Caco-2 (cell line): ENCODE results near the gene CAB39L. TPM values are rescaled to one million over a fixed set of nuclear protein-coding genes. Genes with fewer than 3 reads are reported as not detected.

Experiments
- BruUV-seq: library from RNA; stranded (reverse); fragments of 400-500 nt; replicated peaks from 2 replicates; lab custom pipeline; 2021; lab: Mats Ljungman, UMichigan
- CTCF ChIA-PET: fragments of 300-600 bp; sonication (Branson Sonifier 250); formaldehyde crosslinking; loops from one replicate; lab custom pipeline; 2022; ENCODE audit warnings: antibody characterized with exemption; lab: Charles Lee
- POLR2A ChIA-PET: fragments of 300-600 bp; sonication (Branson Sonifier 250); formaldehyde crosslinking; loops from one replicate; lab custom pipeline; 2022; ENCODE audit warnings: antibody characterized with exemption; lab: Charles Lee
- DNase-seq, 2 experiments: peaks; one replicate each; pipeline versions ENCODE4 v3.0.0 to v3.0.0-alpha.2; 2020 to 2022
- H3K27me3 ChIP-seq: replicated peaks from 2 replicates; pipeline ENCODE4 v1.6.0; 2011; ENCODE audit warnings: low read length; ENCODE audit not compliant: control insufficient read depth, insufficient read depth
- H3K36me3 ChIP-seq: 2 replicates; pipeline ENCODE4 v1.5.1; 2011; ENCODE audit warnings: low read length; ENCODE audit not compliant: control insufficient read depth, insufficient read depth
- H3K4me1 ChIP-seq: fragments of 250-450 bp; sonication (Bioruptor Pico); 2 replicates; pipeline ENCODE4 v1.5.1; 2020; ENCODE audit warnings: mild to moderate bottlenecking
- H3K4me3 ChIP-seq: 2 replicates; pipeline ENCODE4 v1.5.1; 2011; ENCODE audit warnings: low read depth, mild to moderate bottlenecking, control low read depth, low read length
- H3K9me3 ChIP-seq: fragments of 250-450 bp; sonication (Bioruptor Pico); 2 replicates; pipeline ENCODE4 v1.5.1; 2020; ENCODE audit warnings: mild to moderate bottlenecking, moderate library complexity
- H3K27ac Mint-ChIP-seq: one replicate; pipeline ENCODE4 v1.8.0; 2022; ENCODE audit warnings: mixed read lengths; ENCODE audit not compliant: unreplicated experiment
- H3K27me3 Mint-ChIP-seq: one replicate; pipeline ENCODE4 v1.8.0; 2022; ENCODE audit warnings: mixed read lengths; ENCODE audit not compliant: insufficient read depth, unreplicated experiment
- H3K36me3 Mint-ChIP-seq: one replicate; pipeline ENCODE4 v1.8.0; 2022; ENCODE audit warnings: mild to moderate bottlenecking, mixed read lengths; ENCODE audit not compliant: insufficient read depth, unreplicated experiment
- H3K4me1 Mint-ChIP-seq: one replicate; pipeline ENCODE4 v1.8.0; 2022; ENCODE audit warnings: low read depth, mixed read lengths; ENCODE audit not compliant: unreplicated experiment
- H3K4me3 Mint-ChIP-seq: one replicate; pipeline ENCODE4 v1.8.0; 2022; ENCODE audit warnings: mild to moderate bottlenecking, moderate library complexity, mixed read lengths; ENCODE audit not compliant: unreplicated experiment
- H3K9me3 Mint-ChIP-seq: one replicate; pipeline ENCODE4 v1.8.0; 2022; ENCODE audit warnings: mixed read lengths; ENCODE audit not compliant: unreplicated experiment
- CTCF ChIP-seq, 2 experiments: fragments of 200-600 bp in 1 of 2; IDR thresholded peaks; 1 replicate in 1 of 2; 2 replicates in 1 of 2; pipeline versions ENCODE4 v1.5.1 to v1.8.0; 2011 to 2022; ENCODE audit warnings: antibody characterized with exemption in 1 of 2, control low read depth in 1 of 2, inconsistent platforms in 1 of 2, low read depth in 1 of 2, low read length in 1 of 2, mild to moderate bottlenecking in 1 of 2, moderate library complexity in 1 of 2; ENCODE audit not compliant: insufficient read depth in 1 of 2, severe bottlenecking in 1 of 2, unreplicated experiment in 1 of 2
- intact Hi-C: fragments of 100-400 bp; cut with micrococcal nuclease; formaldehyde crosslinking; loops from one replicate; pipeline ENCODE4 v1.10.0; 2022; ENCODE audit not compliant: unreplicated experiment
- total RNA-seq: library from RNA; stranded (reverse); gene quantifications from 2 replicates; pipeline ENCODE4 v1.2.3, GENCODE V29; 2022

CAB39L gene
- total RNA-seq, 1 experiment from 2014 or later: 40.6 TPM

DNA sequence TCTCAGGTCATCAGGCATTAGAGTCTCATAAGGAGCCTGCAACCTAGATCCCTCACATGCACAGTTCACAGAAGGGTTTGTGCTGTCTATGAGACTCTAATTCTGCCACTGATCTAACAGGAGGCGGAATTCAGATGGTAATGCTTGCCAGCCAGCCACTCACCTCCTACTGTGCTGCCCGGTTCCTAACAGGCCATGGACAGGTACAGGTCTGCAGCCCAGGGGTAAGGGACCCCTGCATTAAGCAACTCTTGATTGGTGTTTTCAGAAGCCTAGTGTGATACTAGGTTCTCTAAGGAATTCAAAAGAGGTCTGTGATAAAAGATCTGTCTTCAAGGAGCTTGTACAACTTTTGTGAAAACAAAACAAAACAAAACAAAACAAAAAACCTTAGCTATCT, 31.1 kb downstream of the CAB39L start:
- no peaks in the 10 kb centered on the region for H3K27me3 ChIP-seq
- no peak for TF ChIP-seq CTCF (IDR thresholded peaks at IDR 0.05; ENCODE audit: insufficient read depth in 1 of 2, low read depth in 1 of 2, low read length in 1 of 2, severe bottlenecking in 1 of 2, unreplicated experiment in 1 of 2)

DNA sequence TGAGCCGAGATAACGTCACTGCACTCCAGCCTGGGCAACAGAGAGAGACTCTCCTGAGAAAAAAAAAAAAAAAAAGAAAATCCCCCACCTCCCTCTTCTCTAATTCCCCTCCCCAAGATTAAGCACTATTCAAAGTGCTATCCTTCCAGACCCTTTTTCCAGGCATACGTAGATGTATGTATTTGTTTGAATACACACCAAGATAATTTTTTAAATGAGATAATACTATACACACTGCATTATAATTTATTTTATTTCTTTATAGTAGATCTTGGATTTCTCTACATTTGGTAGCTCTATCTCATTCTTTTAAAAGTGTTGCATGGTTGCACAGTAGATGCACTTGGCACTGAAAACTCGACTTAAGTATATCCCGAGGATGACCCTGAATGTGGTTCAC, 32.5 kb downstream of the CAB39L start:
- Mint-ChIP-seq H3K36me3 (no peaks in the 10 kb centered on the region), H3K9me3 (no peaks in the 10 kb centered on the region), H3K4me3 (no peak overlapping the region), H3K4me1 (peaks cover 14% of the 10 kb centered on the region), H3K27ac (no peak overlapping the region), H3K27me3 (no peaks in the 10 kb centered on the region)
- Histone ChIP-seq H3K36me3 (no peaks in the 10 kb centered on the region), H3K27me3 (no peaks in the 10 kb centered on the region), H3K4me3 (no peak overlapping the region), H3K9me3 (no peaks in the 10 kb centered on the region), H3K4me1 (no peaks in the 10 kb centered on the region)
- no TSS peak for BruUV-seq
- POLR2A ChIA-PET: no interaction called here
- CTCF ChIA-PET: no interaction called here
- TF ChIP-seq CTCF (IDR thresholded peaks at IDR 0.05; ENCODE audit: insufficient read depth in 1 of 2, low read depth in 1 of 2, low read length in 1 of 2, severe bottlenecking in 1 of 2, unreplicated experiment in 1 of 2): no peak
- DNase-seq: no peak
- intact Hi-C loops: no loop called here

More for the DNA sequence above, 31.1 kb downstream of the CAB39L start:
- no TSS peak for BruUV-seq
- Mint-ChIP-seq H3K9me3 (no peaks in the 10 kb centered on the region), H3K4me1 (peaks cover 12% of the 10 kb centered on the region), H3K36me3 (no peaks in the 10 kb centered on the region), H3K4me3 (no peak overlapping the region), H3K27me3 (no peaks in the 10 kb centered on the region), H3K27ac (no peak overlapping the region)
- DNase-seq: no peak
- ChIA-PET CTCF (no interaction called here), POLR2A (no interaction called here)
- H3K4me3 ChIP-seq: no peak overlapping the region
- no peaks in the 10 kb centered on the region for H3K4me1 ChIP-seq
- no peaks in the 10 kb centered on the region for H3K9me3 ChIP-seq
- intact Hi-C loops: no loop called here
- no peaks in the 10 kb centered on the region for H3K36me3 ChIP-seq

DNA sequence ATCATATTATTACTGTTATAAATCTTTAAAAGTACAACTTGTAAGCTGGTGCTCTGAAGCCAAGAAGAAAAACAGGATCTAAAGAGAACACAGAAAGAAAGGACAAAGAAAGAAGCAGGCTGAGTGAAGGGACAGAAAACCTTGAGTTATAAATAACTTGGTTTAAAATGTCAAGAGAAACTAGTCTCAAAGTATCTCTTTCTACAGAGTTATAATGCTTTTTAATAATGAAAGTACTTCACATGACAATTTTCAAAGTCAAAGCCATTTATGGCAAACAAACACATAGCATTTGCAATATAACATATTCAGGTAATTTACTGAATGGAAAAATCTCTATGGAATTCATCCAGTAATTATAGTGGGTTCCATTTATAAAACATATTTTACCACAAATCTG, 33.4 kb downstream of the CAB39L start:
- Mint-ChIP-seq H3K9me3 (peaks cover 5% of the 10 kb centered on the region), H3K4me1 (peaks cover 14% of the 10 kb centered on the region), H3K27ac (no peak overlapping the region), H3K36me3 (no peaks in the 10 kb centered on the region), H3K4me3 (no peak overlapping the region), H3K27me3 (no peaks in the 10 kb centered on the region)
- intact Hi-C loops: no loop called here
- Histone ChIP-seq H3K4me1 (no peaks in the 10 kb centered on the region), H3K36me3 (no peaks in the 10 kb centered on the region), H3K4me3 (no peak overlapping the region), H3K9me3 (no peaks in the 10 kb centered on the region), H3K27me3 (no peaks in the 10 kb centered on the region)
- no peak for DNase-seq
- BruUV-seq: no TSS peak
- ChIA-PET CTCF (no interaction called here), POLR2A (no interaction called here)
- TF ChIP-seq CTCF (IDR thresholded peaks at IDR 0.05; ENCODE audit: insufficient read depth in 1 of 2, low read depth in 1 of 2, low read length in 1 of 2, severe bottlenecking in 1 of 2, unreplicated experiment in 1 of 2): no peak
